ENCODE results near the gene ALDH1A3. TPM values are rescaled to one million over a fixed set of nuclear protein-coding genes. Genes with fewer than 3 reads are reported as not detected.
A peak's percentile ranks its signal among the peaks of the same experiment; 100 is the strongest.

The ALDH1A3 gene
- total and polyA plus RNA-seq, 2 of the 4 experiments (the other 2 are of a cell fraction) = 3.1 to 5.0 TPM

- Histone ChIP-seq H2AK5ac (ENCODE audit: low read depth, low read length) (no peak overlapping the region), H3K18ac (ENCODE audit: low read depth, low read length) (no peak overlapping the region), H2BK5ac (ENCODE audit: low read depth, low read length, poor library complexity, severe bottlenecking) (no peak overlapping the region), H2BK15ac (ENCODE audit: low read depth, low read length) (no peak overlapping the region), H3K27ac (ENCODE audit: insufficient read depth, low read length) (no peak overlapping the region), H4K20me1 (ENCODE audit: insufficient read depth, low read length) (no peaks in the 10 kb centered on the region), H2BK120ac (ENCODE audit: low read depth, low read length) (no peak overlapping the region), H3K9me1 (ENCODE audit: insufficient read depth, low read length) (no peaks in the 10 kb centered on the region), H3K4me1 (ENCODE audit: control insufficient read depth, insufficient read depth, low read length) (0 out of 2 replicates have a peak, but pooled peaks cover 2% of the 10 kb centered on the region), H4K5ac (ENCODE audit: low read depth, low read length) (no peak overlapping the region), H3K14ac (replicated peaks; ENCODE audit: low read depth, low read length) (no peak overlapping the region), H3K23ac (ENCODE audit: low read depth, low read length) (0 out of 2 replicates have a peak overlapping the region, but pooled peaks have one; percentile 7), H3K79me1 (ENCODE audit: low read depth in 1 of 2, low read length in 2 of 2) (no peaks in the 10 kb centered on the region), H2AK9ac (replicated peaks; ENCODE audit: low read depth, low read length, poor library complexity) (no peak overlapping the region), H2AFZ (replicated peaks; ENCODE audit: low read length, poor library complexity) (no peak overlapping the region), H3K4me3 (ENCODE audit: insufficient read depth, low read depth, low read length) (no peak overlapping the region), H3K4ac (ENCODE audit: low read depth, low read length) (no peak overlapping the region), H3K27me3 (ENCODE audit: control insufficient read depth, insufficient read depth, low read length) (no peaks in the 10 kb centered on the region), H3K9me3 (ENCODE audit: control insufficient read depth, insufficient read depth, low read length) (no peaks in the 10 kb centered on the region), H3K4me2 (ENCODE audit: low read depth, low read length) (no peak overlapping the region), H3K56ac (ENCODE audit: extremely low read depth, insufficient read depth, low read length) (no peak overlapping the region), H2BK20ac (ENCODE audit: low read depth, low read length) (no peak overlapping the region), H4K91ac (ENCODE audit: insufficient read depth, low read depth, low read length) (no peak overlapping the region), H3K36me3 (ENCODE audit: control insufficient read depth, insufficient read depth, low read length) (no peaks in the 10 kb centered on the region), H3K9ac (ENCODE audit: low read depth, low read length) (no peak overlapping the region), H4K8ac (ENCODE audit: low read depth in 2 of 2, low read length in 2 of 2) (no peak overlapping the region)
- no peak for TF ChIP-seq SMC3 (IDR thresholded peaks at IDR 0.05; ENCODE audit: low read depth, low read length)
- TF ChIP-seq FOS (IDR thresholded peaks at IDR 0.05; ENCODE audit: low read depth, low read length) = no peak
- no peak for TF ChIP-seq MXI1 (IDR thresholded peaks at IDR 0.05; ENCODE audit: borderline replicate concordance, low read depth, low read length)
- no peak for TF ChIP-seq CTCF (conservative IDR thresholded peaks at IDR 0.05; ENCODE audit: low read depth, low read length)
- TF ChIP-seq BHLHE40 (IDR thresholded peaks at IDR 0.05; ENCODE audit: low read depth, low read length) = no peak
- in situ Hi-C loops (cut with MboI; ENCODE audit: low sequenced_read_pairs) (no loop called here), dilution Hi-C loops (cut with HindIII; ENCODE audit: low sequenced_read_pairs, unreplicated experiment) (no loop called here), intact Hi-C loops (cut with micrococcal nuclease) (no loop called here)
- ChIA-PET POLR2A (ENCODE audit: unreplicated experiment) (no interaction called here), CTCF (interaction anchor here (0.8 kb wide), 2 partner anchors 165 to 172 kb away, joined by 3 to 4 read pairs; no protein-coding TSS in a partner anchor)
- DNase-seq = no peak
- no TSS peak for BruUV-seq (replicated peaks)
- no peak for ATAC-seq (ENCODE audit: low read depth)
- WGBS, 2 experiments (ENCODE audit: extremely low coverage in 2 of 2, insufficient read length in 1 of 2) = no CpG with 5 or more reads among the region's 5 CpGs
Measured at GRCh38 chr15:100836501-100836900, 43.1 kb upstream of the ALDH1A3 start.

All from IMR-90 (cell line).